HL-60 (cell line): Measurements from ENCODE around the gene SAMD3.

ENCODE experiments used
- DNase-seq, 2 experiments: peaks; one replicate each; pipeline ENCODE4 v3.0.0-alpha.2; 2010 to 2020; ENCODE audit warnings: low read depth in 1 of 2, low spot score in 1 of 2
- H3K27ac ChIP-seq: fragments of 250-450 bp; sonication (Bioruptor Pico); replicated peaks from 2 replicates; pipeline ENCODE4 v1.5.1; 2020; ENCODE audit warnings: mild to moderate bottlenecking, moderate library complexity
- H3K27me3 ChIP-seq: fragments of 250-450 bp; sonication (Bioruptor Pico); 2 replicates; pipeline ENCODE4 v1.5.1; 2021; ENCODE audit warnings: mild to moderate bottlenecking, moderate library complexity; ENCODE audit not compliant: insufficient read depth, poor library complexity, severe bottlenecking
- H3K4me3 ChIP-seq: replicated peaks from 2 replicates; pipeline ENCODE4 v1.5.1; 2011; ENCODE audit warnings: mild to moderate bottlenecking, control low read depth, low read length; ENCODE audit not compliant: insufficient read depth
- GABPA ChIP-seq: IDR thresholded peaks from 2 replicates; pipeline ENCODE4 v1.6.1; 2012; ENCODE audit warnings: low read depth
- POLR2AphosphoS5 ChIP-seq: IDR thresholded peaks from 2 replicates; pipeline ENCODE4 v1.6.1; 2012; ENCODE audit warnings: low read depth
- SPI1 ChIP-seq: IDR thresholded peaks from 2 replicates; pipeline ENCODE4 v1.6.1; 2012; ENCODE audit warnings: low read depth, mild to moderate bottlenecking, borderline replicate concordance
- TF ChIP-seq, protein P1 (sequence below): IDR thresholded peaks from one replicate; pipeline ENCODE4 v1.5.1; 2011; ENCODE audit warnings: low read length, control low read depth, inconsistent platforms; ENCODE audit not compliant: insufficient read depth
- TF ChIP-seq, protein P2 (sequence below): IDR thresholded peaks from 2 replicates; pipeline ENCODE4 v1.6.1; 2012; ENCODE audit warnings: low read depth; ENCODE audit not compliant: insufficient replicate concordance

The SAMD3 gene

DNA sequence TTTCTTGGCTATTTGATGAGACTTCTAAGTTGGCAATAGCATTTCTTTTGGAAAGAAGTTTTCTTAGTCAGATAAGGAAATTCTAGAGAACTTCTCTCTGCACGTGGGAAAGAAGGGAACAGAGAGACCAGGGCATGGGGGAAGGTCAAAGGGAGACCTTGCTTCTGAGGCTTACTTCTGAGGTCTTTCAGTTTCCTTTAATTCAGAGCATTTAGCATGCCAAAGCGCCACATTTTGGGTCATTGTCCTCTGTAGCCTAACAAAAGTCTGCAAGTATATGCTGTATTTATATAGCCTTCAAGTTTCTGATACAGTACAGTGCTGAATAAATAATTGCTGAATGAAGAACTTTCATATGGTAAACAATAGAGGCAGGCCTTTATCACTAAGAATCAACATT, 95.6 kb downstream of the SAMD3 start:
- DNase-seq, result no peak
- H3K4me3 ChIP-seq, result no peak overlapping the region
- TF ChIP-seq, protein P1, sequence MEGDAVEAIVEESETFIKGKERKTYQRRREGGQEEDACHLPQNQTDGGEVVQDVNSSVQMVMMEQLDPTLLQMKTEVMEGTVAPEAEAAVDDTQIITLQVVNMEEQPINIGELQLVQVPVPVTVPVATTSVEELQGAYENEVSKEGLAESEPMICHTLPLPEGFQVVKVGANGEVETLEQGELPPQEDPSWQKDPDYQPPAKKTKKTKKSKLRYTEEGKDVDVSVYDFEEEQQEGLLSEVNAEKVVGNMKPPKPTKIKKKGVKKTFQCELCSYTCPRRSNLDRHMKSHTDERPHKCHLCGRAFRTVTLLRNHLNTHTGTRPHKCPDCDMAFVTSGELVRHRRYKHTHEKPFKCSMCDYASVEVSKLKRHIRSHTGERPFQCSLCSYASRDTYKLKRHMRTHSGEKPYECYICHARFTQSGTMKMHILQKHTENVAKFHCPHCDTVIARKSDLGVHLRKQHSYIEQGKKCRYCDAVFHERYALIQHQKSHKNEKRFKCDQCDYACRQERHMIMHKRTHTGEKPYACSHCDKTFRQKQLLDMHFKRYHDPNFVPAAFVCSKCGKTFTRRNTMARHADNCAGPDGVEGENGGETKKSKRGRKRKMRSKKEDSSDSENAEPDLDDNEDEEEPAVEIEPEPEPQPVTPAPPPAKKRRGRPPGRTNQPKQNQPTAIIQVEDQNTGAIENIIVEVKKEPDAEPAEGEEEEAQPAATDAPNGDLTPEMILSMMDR, result no peak
- TF ChIP-seq GABPA (no peak), SPI1 (no peak), POLR2AphosphoS5 (no peak)
- TF ChIP-seq, protein P2, sequence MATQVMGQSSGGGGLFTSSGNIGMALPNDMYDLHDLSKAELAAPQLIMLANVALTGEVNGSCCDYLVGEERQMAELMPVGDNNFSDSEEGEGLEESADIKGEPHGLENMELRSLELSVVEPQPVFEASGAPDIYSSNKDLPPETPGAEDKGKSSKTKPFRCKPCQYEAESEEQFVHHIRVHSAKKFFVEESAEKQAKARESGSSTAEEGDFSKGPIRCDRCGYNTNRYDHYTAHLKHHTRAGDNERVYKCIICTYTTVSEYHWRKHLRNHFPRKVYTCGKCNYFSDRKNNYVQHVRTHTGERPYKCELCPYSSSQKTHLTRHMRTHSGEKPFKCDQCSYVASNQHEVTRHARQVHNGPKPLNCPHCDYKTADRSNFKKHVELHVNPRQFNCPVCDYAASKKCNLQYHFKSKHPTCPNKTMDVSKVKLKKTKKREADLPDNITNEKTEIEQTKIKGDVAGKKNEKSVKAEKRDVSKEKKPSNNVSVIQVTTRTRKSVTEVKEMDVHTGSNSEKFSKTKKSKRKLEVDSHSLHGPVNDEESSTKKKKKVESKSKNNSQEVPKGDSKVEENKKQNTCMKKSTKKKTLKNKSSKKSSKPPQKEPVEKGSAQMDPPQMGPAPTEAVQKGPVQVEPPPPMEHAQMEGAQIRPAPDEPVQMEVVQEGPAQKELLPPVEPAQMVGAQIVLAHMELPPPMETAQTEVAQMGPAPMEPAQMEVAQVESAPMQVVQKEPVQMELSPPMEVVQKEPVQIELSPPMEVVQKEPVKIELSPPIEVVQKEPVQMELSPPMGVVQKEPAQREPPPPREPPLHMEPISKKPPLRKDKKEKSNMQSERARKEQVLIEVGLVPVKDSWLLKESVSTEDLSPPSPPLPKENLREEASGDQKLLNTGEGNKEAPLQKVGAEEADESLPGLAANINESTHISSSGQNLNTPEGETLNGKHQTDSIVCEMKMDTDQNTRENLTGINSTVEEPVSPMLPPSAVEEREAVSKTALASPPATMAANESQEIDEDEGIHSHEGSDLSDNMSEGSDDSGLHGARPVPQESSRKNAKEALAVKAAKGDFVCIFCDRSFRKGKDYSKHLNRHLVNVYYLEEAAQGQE, result no peak
- H3K27me3 ChIP-seq, result no peaks in the 10 kb centered on the region
- no peak overlapping the region for H3K27ac ChIP-seq

DNA sequence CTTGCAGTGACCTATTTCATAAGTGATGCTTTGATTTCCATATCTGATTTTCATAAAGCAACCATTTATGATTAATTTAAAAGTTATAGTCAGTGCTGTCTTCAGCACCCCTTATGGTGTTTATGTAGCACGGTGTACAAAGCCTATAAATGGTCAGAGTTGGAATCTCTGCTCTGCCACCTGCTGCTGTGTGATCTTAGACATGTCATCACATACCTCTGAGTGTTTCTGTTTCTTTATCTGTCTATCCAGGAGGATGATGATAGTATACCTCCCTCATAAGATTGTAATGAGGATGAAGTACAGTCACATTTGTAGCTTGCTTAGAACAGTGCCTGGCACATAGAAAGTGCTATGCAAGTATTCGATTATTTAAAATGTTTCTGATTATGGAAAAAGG, 100.5 kb downstream of the SAMD3 start:
- TF ChIP-seq GABPA (no peak), POLR2AphosphoS5 (no peak), SPI1 (no peak)
- TF ChIP-seq, protein P2, result no peak
- TF ChIP-seq, protein P1, result no peak
- Histone ChIP-seq H3K27me3 (no peaks in the 10 kb centered on the region), H3K27ac (no peak overlapping the region), H3K4me3 (no peak overlapping the region)
- DNase-seq, result no peak

DNA sequence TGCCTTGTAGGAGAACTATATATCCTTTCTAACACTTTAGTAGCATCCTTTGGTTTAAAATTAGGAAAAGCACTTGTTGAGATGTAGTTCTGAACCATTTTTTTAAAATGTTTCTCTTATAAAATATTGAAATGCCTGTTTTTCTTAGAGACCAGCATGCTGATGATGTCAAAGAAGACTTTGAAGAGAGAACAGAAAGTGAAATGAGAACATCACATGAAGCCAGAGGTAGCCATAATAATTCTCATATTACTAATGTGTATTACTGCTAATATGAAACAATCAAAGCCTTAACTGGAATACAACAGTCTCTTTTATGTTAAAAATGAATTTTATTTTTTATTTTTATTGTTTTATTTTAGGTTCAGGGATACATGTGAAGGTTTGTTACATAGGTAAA, 102.0 kb downstream of the SAMD3 start:
- Histone ChIP-seq H3K4me3 (no peak overlapping the region), H3K27ac (no peak overlapping the region), H3K27me3 (no peaks in the 10 kb centered on the region)
- DNase-seq, result no peak
- TF ChIP-seq POLR2AphosphoS5, result no peak
- no peak for TF ChIP-seq GABPA
- TF ChIP-seq, protein P2, result no peak
- no peak for TF ChIP-seq SPI1
- TF ChIP-seq, protein P1, result no peak
